DND-41 (cell line): ENCODE results near the gene HOXB4.

Experiments used
- ATAC-seq: fragments of 200-7000 bp; cut with Tn5 transposase; 3 replicates; pipeline ENCODE4 v1.9.1; 2021; ENCODE audit warnings: low read depth; ENCODE audit not compliant: insufficient read depth
- DNase-seq: peaks from one replicate; pipeline ENCODE4 v3.0.0-alpha.2; 2020
- H2AFZ ChIP-seq: 2 replicates; pipeline ENCODE4 v1.6.0; 2012; ENCODE audit warnings: low read depth, low read length
- H3K27ac ChIP-seq: 2 replicates; pipeline ENCODE4 v1.5.1; 2012; ENCODE audit warnings: low read length, inconsistent platforms
- H3K27me3 ChIP-seq: fragments of 200-600 bp; sonication (generic); 2 replicates; pipeline ENCODE4 v1.6.0; 2012; ENCODE audit warnings: low read length, mild to moderate bottlenecking, inconsistent platforms; ENCODE audit not compliant: insufficient read depth, poor library complexity
- H3K36me3 ChIP-seq: 2 replicates; pipeline ENCODE4 v1.5.1; 2012; ENCODE audit warnings: low read length, inconsistent platforms; ENCODE audit not compliant: insufficient read depth
- H3K4me1 ChIP-seq: 2 replicates; pipeline ENCODE4 v1.5.1; 2012; ENCODE audit warnings: mild to moderate bottlenecking, low read length; ENCODE audit not compliant: insufficient read depth
- H3K4me2 ChIP-seq: 2 replicates; pipeline ENCODE4 v1.6.0; 2012; ENCODE audit warnings: mild to moderate bottlenecking, moderate library complexity, low read length, inconsistent platforms; ENCODE audit not compliant: insufficient read depth
- H3K4me3 ChIP-seq, 2 experiments: fragments of 200-600 bp in 1 of 2; shearing (Covaris generic) in 1 of 2; 2 replicates each; pipeline ENCODE4 v1.5.1; 2012 to 2016; ENCODE audit warnings: inconsistent platforms in 2 of 2, low read length in 2 of 2, mild to moderate bottlenecking in 2 of 2, low read depth in 1 of 2, moderate library complexity in 1 of 2
- H3K79me2 ChIP-seq: 2 replicates; pipeline ENCODE4 v1.6.0; 2012; ENCODE audit warnings: low read length, inconsistent platforms; ENCODE audit not compliant: insufficient read depth
- H3K9ac ChIP-seq: 2 replicates; pipeline ENCODE4 v1.6.0; 2012; ENCODE audit warnings: low read depth, mild to moderate bottlenecking, inconsistent platforms, low read length, moderate library complexity
- H3K9me3 ChIP-seq: 2 replicates; pipeline ENCODE4 v1.5.1; 2012; ENCODE audit warnings: low read length, moderate library complexity, mild to moderate bottlenecking, inconsistent platforms; ENCODE audit not compliant: insufficient read depth, severe bottlenecking
- H4K20me1 ChIP-seq: 2 replicates; pipeline ENCODE4 v1.6.0; 2012; ENCODE audit warnings: low read length; ENCODE audit not compliant: insufficient read depth
- EZH2 ChIP-seq: IDR thresholded peaks from 3 replicates; pipeline ENCODE4 v1.6.1; 2012; ENCODE audit warnings: borderline replicate concordance, low read depth, mild to moderate bottlenecking, moderate library complexity, low read length, inconsistent platforms; ENCODE audit not compliant: severe bottlenecking
- TF ChIP-seq, protein P1 (sequence below): IDR thresholded peaks from 2 replicates; pipeline ENCODE4 v1.5.1; 2012; ENCODE audit warnings: borderline replicate concordance, low read length, moderate library complexity, mild to moderate bottlenecking; ENCODE audit not compliant: poor library complexity, severe bottlenecking; ENCODE audit errors: extremely low read depth

Gene HOXB4

DNA sequence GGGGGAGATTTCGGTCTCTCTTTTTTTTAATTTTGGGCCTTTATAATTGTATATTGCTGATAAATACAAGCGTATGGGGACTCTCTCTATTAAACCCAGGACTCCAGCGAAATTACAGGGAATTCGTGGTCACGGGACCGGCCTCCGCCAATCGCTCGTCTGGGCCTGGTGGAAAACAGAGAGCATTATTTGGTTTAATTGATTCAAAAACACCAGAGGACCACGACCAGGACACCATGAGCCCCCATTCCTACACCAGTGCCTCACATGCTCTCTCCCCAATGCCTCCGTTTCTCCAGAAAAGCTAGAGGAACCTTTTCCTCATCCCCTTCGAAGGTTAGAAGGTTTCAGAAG lies 33.2 kb downstream of the HOXB4 start, which contains the start of gene HOXB2:
TSS of gene HOXB2 (minus strand) at position 88 of the 354 bp plus-strand sequence. CDS start 198 bp downstream, outside the sequence.
- no peak within 1 kb of the TSS for H3K27ac ChIP-seq
- H4K20me1 ChIP-seq: no peaks in the 10 kb centered on the region
- H3K79me2 ChIP-seq: no peaks in the 10 kb centered on the region
- no peak within 1 kb of the TSS for H2AFZ ChIP-seq
- no peak for DNase-seq
- H3K4me3 ChIP-seq: no peak within 1 kb of the TSS
- no peak within 1 kb of the TSS for H3K4me2 ChIP-seq
- H3K9me3 ChIP-seq: no peaks in the 10 kb centered on the region
- H3K9ac ChIP-seq: no peak within 1 kb of the TSS
- ATAC-seq: no peak
- TF ChIP-seq, protein P1, sequence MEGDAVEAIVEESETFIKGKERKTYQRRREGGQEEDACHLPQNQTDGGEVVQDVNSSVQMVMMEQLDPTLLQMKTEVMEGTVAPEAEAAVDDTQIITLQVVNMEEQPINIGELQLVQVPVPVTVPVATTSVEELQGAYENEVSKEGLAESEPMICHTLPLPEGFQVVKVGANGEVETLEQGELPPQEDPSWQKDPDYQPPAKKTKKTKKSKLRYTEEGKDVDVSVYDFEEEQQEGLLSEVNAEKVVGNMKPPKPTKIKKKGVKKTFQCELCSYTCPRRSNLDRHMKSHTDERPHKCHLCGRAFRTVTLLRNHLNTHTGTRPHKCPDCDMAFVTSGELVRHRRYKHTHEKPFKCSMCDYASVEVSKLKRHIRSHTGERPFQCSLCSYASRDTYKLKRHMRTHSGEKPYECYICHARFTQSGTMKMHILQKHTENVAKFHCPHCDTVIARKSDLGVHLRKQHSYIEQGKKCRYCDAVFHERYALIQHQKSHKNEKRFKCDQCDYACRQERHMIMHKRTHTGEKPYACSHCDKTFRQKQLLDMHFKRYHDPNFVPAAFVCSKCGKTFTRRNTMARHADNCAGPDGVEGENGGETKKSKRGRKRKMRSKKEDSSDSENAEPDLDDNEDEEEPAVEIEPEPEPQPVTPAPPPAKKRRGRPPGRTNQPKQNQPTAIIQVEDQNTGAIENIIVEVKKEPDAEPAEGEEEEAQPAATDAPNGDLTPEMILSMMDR: no peak
- TF ChIP-seq EZH2: no peak
- peaks cover 39% of the 10 kb centered on the region for H3K27me3 ChIP-seq
- H3K4me1 ChIP-seq: no peaks in the 10 kb centered on the region
- no peaks in the 10 kb centered on the region for H3K36me3 ChIP-seq

DNA sequence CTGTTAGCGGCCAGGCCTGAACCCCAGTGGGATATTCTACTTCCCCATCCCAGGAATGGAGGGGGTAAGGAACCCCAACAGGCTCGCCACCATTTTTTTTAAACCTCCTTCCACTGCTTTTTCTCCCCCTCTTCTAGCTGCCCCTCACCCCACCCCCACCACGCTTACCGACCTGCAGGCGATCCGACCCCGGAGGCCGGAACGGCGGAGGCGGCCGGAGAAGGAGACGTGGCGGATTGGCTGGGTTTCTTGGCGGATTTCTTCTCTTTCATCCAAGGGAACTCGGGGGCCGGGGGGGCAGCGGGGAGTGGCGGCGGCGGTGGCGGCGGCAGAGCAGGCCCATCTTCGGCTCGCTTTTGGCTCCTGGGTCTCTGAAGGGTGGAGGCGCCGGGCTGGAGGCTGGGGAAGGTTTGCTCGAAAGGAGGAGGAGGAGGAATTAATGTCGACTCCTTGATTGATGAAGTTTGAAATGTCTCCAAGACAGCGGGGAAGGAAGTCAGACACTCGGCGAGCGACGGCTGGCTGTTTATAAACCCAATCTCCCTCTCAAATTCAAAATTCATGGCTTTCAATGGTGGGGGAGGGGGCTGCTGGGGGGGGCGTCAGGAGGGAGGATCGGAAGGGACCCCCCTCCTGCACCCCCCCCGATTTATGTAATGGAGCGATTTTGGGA lies 33.7 kb downstream of the HOXB4 start:
- ATAC-seq: no peak
- H3K9me3 ChIP-seq: no peaks in the 10 kb centered on the region
- H3K4me3 ChIP-seq: no peak overlapping the region
- no peaks in the 10 kb centered on the region for H3K36me3 ChIP-seq
- H4K20me1 ChIP-seq: no peaks in the 10 kb centered on the region
- no peak overlapping the region for H2AFZ ChIP-seq
- H3K4me2 ChIP-seq: no peak overlapping the region
- H3K4me1 ChIP-seq: no peaks in the 10 kb centered on the region
- H3K79me2 ChIP-seq: no peaks in the 10 kb centered on the region
- H3K27me3 ChIP-seq: peaks cover 43% of the 10 kb centered on the region
- H3K27ac ChIP-seq: no peak overlapping the region
- H3K9ac ChIP-seq: no peak overlapping the region
- no peak for TF ChIP-seq EZH2
- TF ChIP-seq, protein P1: no peak
- DNase-seq: no peak

DNA sequence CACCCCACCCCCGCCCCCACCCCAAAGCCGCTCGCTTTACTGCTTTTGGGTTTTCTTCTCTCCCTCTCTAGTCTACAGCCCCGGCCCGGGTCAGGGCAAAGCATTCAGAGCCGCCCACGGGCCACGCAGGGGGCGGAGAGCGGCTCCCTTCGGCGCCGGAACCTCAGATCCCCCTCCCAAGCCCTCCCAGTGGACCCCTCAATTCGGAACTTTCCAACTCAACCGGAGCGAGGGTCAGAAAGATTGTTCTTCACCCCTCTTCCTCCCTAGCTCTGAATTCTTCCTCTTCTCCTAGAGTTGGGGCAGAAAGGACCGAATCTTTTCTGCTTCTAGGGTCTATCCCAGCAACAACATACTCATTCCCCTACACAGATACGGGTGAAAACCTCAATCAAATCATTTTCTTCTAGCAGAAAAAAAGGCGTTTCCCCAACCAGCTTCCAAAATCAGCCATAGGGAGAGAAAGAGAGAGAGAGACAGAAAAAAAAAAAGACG lies 34.2 kb downstream of the HOXB4 start:
- H4K20me1 ChIP-seq: no peaks in the 10 kb centered on the region
- TF ChIP-seq EZH2: no peak
- TF ChIP-seq, protein P1: no peak
- DNase-seq (no peak), ATAC-seq (no peak)
- peaks cover 49% of the 10 kb centered on the region for H3K27me3 ChIP-seq
- no peaks in the 10 kb centered on the region for H3K4me1 ChIP-seq
- H3K9ac ChIP-seq: no peak overlapping the region
- no peak overlapping the region for H2AFZ ChIP-seq
- H3K79me2 ChIP-seq: no peaks in the 10 kb centered on the region
- H3K36me3 ChIP-seq: no peaks in the 10 kb centered on the region
- H3K4me2 ChIP-seq: no peak overlapping the region
- H3K9me3 ChIP-seq: no peaks in the 10 kb centered on the region
- H3K27ac ChIP-seq: no peak overlapping the region
- no peak overlapping the region for H3K4me3 ChIP-seq
